GM10266 (cell line): ENCODE results near the gene CDYL.
A peak's percentile ranks its signal among the peaks of the same experiment; 100 is the strongest.

Experiments
- DNase-seq: peaks from one replicate; pipeline ENCODE4 v3.0.0; 2012; ENCODE audit errors: extremely low spot score
- CTCF ChIP-seq: IDR thresholded peaks from 2 replicates; pipeline ENCODE4 v1.5.1; 2012; ENCODE audit warnings: mild to moderate bottlenecking, low read depth; ENCODE audit not compliant: control insufficient read depth, insufficient read depth; ENCODE audit errors: missing control alignments

CDYL gene

GRCh38 chr6:4790158-4790899, 14.1 kb downstream of the CDYL start:
- DNase-seq = no peak
- TF ChIP-seq CTCF = peak; percentile 26

DNA sequence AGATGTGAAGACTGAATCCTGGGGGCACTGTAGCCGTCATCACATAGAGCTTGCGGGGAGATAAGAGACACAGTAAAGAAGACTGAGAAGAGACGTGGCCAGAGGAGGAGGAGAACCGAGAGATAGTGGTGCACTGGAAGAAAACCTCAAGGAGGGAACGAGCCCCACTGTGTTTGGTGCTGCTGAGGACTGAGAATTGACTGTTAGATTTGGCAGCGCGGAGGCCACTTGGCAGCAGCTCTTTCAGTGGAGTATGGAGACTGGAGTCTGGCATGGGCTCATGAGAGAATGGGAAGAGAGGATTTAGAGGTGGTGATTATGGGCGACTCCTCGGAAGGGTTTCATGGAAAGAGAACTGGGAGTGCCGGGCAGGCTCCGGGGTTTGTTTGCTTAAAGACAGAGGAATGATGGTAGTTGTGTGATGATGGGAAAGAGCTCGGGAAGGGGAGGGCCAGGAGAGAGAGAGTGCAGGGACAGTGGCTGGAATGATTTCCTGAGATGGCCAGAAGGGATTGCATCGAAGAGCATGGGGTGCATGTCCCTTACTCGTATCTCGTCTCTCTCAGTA, 18.0 kb downstream of the CDYL start:
- TF ChIP-seq CTCF = no peak
- no peak for DNase-seq

DNA sequence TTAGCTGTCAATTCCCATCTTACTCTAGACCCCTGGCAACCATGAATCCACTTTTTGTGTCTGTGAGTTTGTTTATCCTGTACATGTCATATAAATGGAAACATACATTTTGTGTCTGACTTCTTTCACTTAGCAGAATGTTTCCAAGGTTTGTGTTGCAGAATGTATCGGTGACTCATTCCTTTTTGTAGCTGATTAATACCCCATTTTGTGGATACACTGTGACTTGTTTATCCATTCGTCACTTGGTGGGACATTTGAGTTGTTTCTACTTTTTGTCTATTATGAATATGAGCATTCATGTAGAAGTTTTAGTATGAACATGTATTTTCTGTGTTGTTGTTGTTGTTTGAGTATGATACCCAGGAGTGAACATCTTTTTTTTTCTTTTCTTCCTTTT, 21.4 kb downstream of the CDYL start:
- no peak for TF ChIP-seq CTCF
- no peak for DNase-seq

- TF ChIP-seq CTCF = no peak
Observed at GRCh38 chr6:4799912-4800311, 23.7 kb downstream of the CDYL start.

GRCh38 chr6:4800662-4801061, 24.5 kb downstream of the CDYL start:
- no peak for TF ChIP-seq CTCF
- no peak for DNase-seq

More at GRCh38 chr6:4799912-4800311, 23.7 kb downstream of the CDYL start:
- no peak for DNase-seq

GRCh38 chr6:4801491-4802110, 25.4 kb downstream of the CDYL start:
- no peak for TF ChIP-seq CTCF
- peak; percentile 33 for DNase-seq
